ENCODE measurements around the gene USP1. TPM values are rescaled to one million over a fixed set of nuclear protein-coding genes. Genes with fewer than 3 reads are reported as not detected.

USP1 gene
- 31.5 and 55.3 TPM in 2 replicates for total RNA-seq

GRCh38 chr1:62436466-62437272, at the start of gene USP1:
Gene USP1 (plus strand): TSS chr1:62437049. CDS start chr1:62439868, 2,819 bp downstream.

Other genes with a start within 250 kb of the USP1 start
- 0.12 and 0.22 TPM in 2 replicates for gene L1TD1, start 242.2 kb upstream of the USP1 start, total RNA-seq
- gene KANK4, start 117.6 kb upstream of the USP1 start, total RNA-seq = under 0.01 TPM in 1 of 2 replicates, not detected in the other
- not detected in 2 replicates for gene ANGPTL3, start 160.5 kb downstream of the USP1 start, total RNA-seq